HUDEP-2 (cell line): ENCODE results near the gene WFIKKN2.
"Not testable (repeated sequence)": the region's sequence is repeated elsewhere in the genome, so short reads cannot be mapped to it uniquely, and the experiment has no call there.

Source experiments
- DNase-seq, 76 experiments: peaks; one replicate each; lab custom pipeline; 2025; ENCODE audit not compliant: unreplicated experiment in 76 of 76; lab: John Stamatoyannopoulos, UW

The WFIKKN2 gene

GRCh38 chr17:50835301-50836234 lies at the start of gene WFIKKN2:
WFIKKN2 (plus strand) TSS chr17:50835586; CDS start chr17:50835938, 352 bp downstream.
- peak in 1 of 76 experiments; percentile 5 for DNase-seq

GRCh38 chr17:50785946-50786570 lies 49.3 kb upstream of the WFIKKN2 start:
- no peak for DNase-seq

GRCh38 chr17:50787106-50787505 lies 48.3 kb upstream of the WFIKKN2 start:
- DNase-seq = no peak

GRCh38 chr17:50790618-50791017 lies 44.8 kb upstream of the WFIKKN2 start:
- no peak for DNase-seq

GRCh38 chr17:50792132-50792531 lies 43.3 kb upstream of the WFIKKN2 start:
- DNase-seq = no peak

GRCh38 chr17:50793007-50793406 lies 42.4 kb upstream of the WFIKKN2 start:
- DNase-seq = no peak

GRCh38 chr17:50794361-50794760 lies 41.0 kb upstream of the WFIKKN2 start:
- DNase-seq = no peak

- DNase-seq = no peak
These were observed 38.1 kb upstream of the WFIKKN2 start for GRCh38 chr17:50797135-50797810.

GRCh38 chr17:50798424-50799288 lies 36.7 kb upstream of the WFIKKN2 start:
- no peak for DNase-seq

GRCh38 chr17:50799582-50799981 lies 35.8 kb upstream of the WFIKKN2 start:
- no peak for DNase-seq

GRCh38 chr17:50800196-50800700 lies 35.1 kb upstream of the WFIKKN2 start:
- no peak for DNase-seq

GRCh38 chr17:50802609-50803571 lies 32.5 kb upstream of the WFIKKN2 start:
- DNase-seq = no peak

- DNase-seq = no peak
These were observed 31.7 kb upstream of the WFIKKN2 start for GRCh38 chr17:50803676-50804075.

GRCh38 chr17:50804749-50805475 lies 30.5 kb upstream of the WFIKKN2 start:
- DNase-seq = not testable (repeated sequence)

- no peak for DNase-seq
These were observed 29.9 kb upstream of the WFIKKN2 start for GRCh38 chr17:50805486-50805885.

- DNase-seq = peak in 1 of 76 experiments; percentile 9
These were observed 29.2 kb upstream of the WFIKKN2 start for GRCh38 chr17:50806141-50806643.

- no peak for DNase-seq
These were observed 28.4 kb upstream of the WFIKKN2 start for GRCh38 chr17:50807009-50807408.

- no peak for DNase-seq
These were observed 27.7 kb upstream of the WFIKKN2 start for GRCh38 chr17:50807675-50808074.
